HepG2 (cell line): ENCODE measurements around the gene COPS8. TPM values are rescaled to one million over a fixed set of nuclear protein-coding genes. Genes with fewer than 3 reads are reported as not detected.

Source experiments
- CCAR2 ChIP-seq: fragments of 200-400 bp; formaldehyde crosslinking; optimal IDR thresholded peaks from 2 replicates; pipeline ENCODE3; 2018; ENCODE audit warnings: low read depth, mild to moderate bottlenecking, low read length, moderate library complexity
- HNF1B ChIP-seq: sonication (generic); formaldehyde crosslinking; IDR thresholded peaks from 2 replicates; pipeline ENCODE4 v1.5.1; 2020; ENCODE audit warnings: mild to moderate bottlenecking, moderate library complexity, missing genetic modification reagents
- IRF2 ChIP-seq: IDR thresholded peaks from 2 replicates; pipeline ENCODE4 v1.6.1; 2018; ENCODE audit warnings: missing genetic modification reagents, missing compliant biosample characterization
- MBD4 ChIP-seq: IDR thresholded peaks from 2 replicates; pipeline ENCODE4 v1.6.1; 2012; ENCODE audit warnings: low read length, inconsistent platforms, borderline replicate concordance
- MIXL1 ChIP-seq: IDR thresholded peaks from 2 replicates; pipeline ENCODE4 v1.6.1; 2016
- MYPOP ChIP-seq: sonication (generic); formaldehyde crosslinking; IDR thresholded peaks from 2 replicates; pipeline ENCODE4 v1.8.1; 2023; ENCODE audit warnings: mild to moderate bottlenecking, moderate library complexity, missing genetic modification reagents
- POLR2A ChIP-seq, 2 experiments: IDR thresholded peaks; 2 replicates each; pipeline ENCODE4 v1.6.1; 2011; ENCODE audit warnings: low read depth in 2 of 2, low read length in 2 of 2, mild to moderate bottlenecking in 1 of 2, moderate library complexity in 1 of 2; ENCODE audit not compliant: insufficient read depth in 1 of 2
- RARG ChIP-seq: sonication (generic); formaldehyde crosslinking; IDR thresholded peaks from 2 replicates; pipeline ENCODE4 v1.4.0; 2020; ENCODE audit warnings: low read depth, mild to moderate bottlenecking, missing genetic modification reagents
- SMAD1 ChIP-seq: sonication (generic); formaldehyde crosslinking; IDR thresholded peaks from 2 replicates; pipeline ENCODE4 v1.4.0; 2020; ENCODE audit warnings: missing genetic modification reagents, low read depth, mild to moderate bottlenecking, borderline replicate concordance
- WIZ ChIP-seq: sonication (generic); formaldehyde crosslinking; IDR thresholded peaks from 2 replicates; pipeline ENCODE4 v1.5.1; 2020; ENCODE audit warnings: mild to moderate bottlenecking, missing genetic modification reagents
- ZBTB37 ChIP-seq: sonication (generic); formaldehyde crosslinking; IDR thresholded peaks from 2 replicates; pipeline ENCODE4 v1.4.0; 2020; ENCODE audit warnings: mild to moderate bottlenecking, missing genetic modification reagents
- ZNF121 ChIP-seq: sonication (generic); formaldehyde crosslinking; IDR thresholded peaks from 2 replicates; pipeline ENCODE4 v1.5.0; 2020; ENCODE audit warnings: mild to moderate bottlenecking, missing genetic modification reagents
- ZNF30 ChIP-seq: sonication (generic); formaldehyde crosslinking; IDR thresholded peaks from 2 replicates; pipeline ENCODE4 v1.5.0; 2020; ENCODE audit warnings: mild to moderate bottlenecking, missing genetic modification reagents
- ZNF607 ChIP-seq: sonication (generic); formaldehyde crosslinking; IDR thresholded peaks from 2 replicates; pipeline ENCODE4 v1.5.1; 2020; ENCODE audit warnings: missing genetic modification reagents, mild to moderate bottlenecking, borderline replicate concordance
- ZNF775 ChIP-seq: sonication (generic); formaldehyde crosslinking; IDR thresholded peaks from 2 replicates; pipeline ENCODE4 v1.4.0; 2020; ENCODE audit warnings: missing genetic modification reagents, mild to moderate bottlenecking, moderate library complexity, borderline replicate concordance
- polyA plus RNA-seq, 8 experiments: library from polyadenylated mRNA; depleted of rRNA in 3 of 8; stranded (reverse) in 7 of 8; unstranded in 1 of 8; fragments of >200 nt; fragmentation: Illumina TruSeq in 4 of 8; extraction: Trizol in 4 of 8; gene quantifications; 2 replicates each; pipeline versions ENCODE4 v1.2.1 to v1.2.3, GENCODE V29; 2011 to 2016; ENCODE audit warnings: low read depth in 4 of 8, missing spikeins in 1 of 8, mixed read lengths in 1 of 8; ENCODE audit not compliant: insufficient read depth in 1 of 8
- total RNA-seq, 5 experiments: library from RNA; depleted of rRNA; stranded (reverse); fragments of >200 nt; fragmentation: Illumina TruSeq; extraction: Trizol; gene quantifications; 2 replicates each; pipeline ENCODE4 v1.2.3, GENCODE V29; 2016; ENCODE audit warnings: low read depth in 1 of 5
- TF ChIP-seq, protein P1 (sequence below): fragments of 450-650 bp; IDR thresholded peaks from 2 replicates; pipeline ENCODE4 v1.6.1; 2016
- TF ChIP-seq, protein P2 (sequence below): sonication (generic); formaldehyde crosslinking; IDR thresholded peaks from 2 replicates; pipeline ENCODE4 v1.5.0; 2020; ENCODE audit warnings: mild to moderate bottlenecking, missing genetic modification reagents
- TF ChIP-seq, protein P3 (sequence below): IDR thresholded peaks from 2 replicates; pipeline ENCODE4 v1.6.1; 2018; ENCODE audit warnings: missing genetic modification reagents

COPS8 gene
- total and polyA plus RNA-seq, 2 of the 13 experiments (the other 11 are each of a cell fraction or from before 2014, with no cell fraction given): 86.3 to 96.6 TPM

DNA sequence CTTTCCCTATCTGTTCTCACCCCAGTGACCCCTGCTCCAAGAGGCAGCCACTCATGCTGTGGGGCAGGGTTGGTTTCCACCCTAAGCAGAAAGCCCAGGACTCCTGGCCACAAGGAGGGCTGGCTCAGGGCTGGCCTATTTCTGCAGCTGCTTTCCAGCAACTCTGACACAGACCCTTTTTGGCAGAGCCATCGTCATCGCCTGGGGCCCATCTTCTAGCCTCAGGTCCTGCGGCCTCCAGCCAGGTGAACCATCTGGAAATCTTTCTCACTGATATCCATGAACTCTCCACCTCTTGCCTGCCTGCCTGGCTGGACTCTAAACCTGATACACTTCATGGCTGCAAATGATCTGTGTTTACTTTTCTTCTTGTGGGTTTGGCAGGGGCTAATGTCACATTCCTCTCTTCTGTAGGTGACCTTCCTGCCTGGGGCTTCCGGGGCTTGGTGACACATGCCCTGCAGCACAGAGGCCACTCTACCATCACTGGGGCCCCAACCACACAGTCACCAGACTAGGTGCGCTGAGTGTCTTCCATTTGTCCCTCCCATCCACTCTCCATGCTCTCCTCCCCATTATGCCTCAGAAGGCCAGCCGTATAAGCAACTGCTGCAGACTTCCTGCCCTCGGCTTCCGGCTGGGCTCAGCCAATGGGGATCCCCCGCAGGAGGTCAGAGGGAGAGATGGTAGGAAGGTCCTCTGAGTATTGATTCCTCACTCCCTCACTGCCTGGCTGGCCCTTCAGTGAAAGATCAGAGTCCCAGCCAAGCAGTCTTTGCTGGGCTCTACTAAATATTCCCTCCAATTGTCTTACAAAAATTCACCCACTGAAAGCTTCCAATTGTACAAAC is 9.7 kb upstream of the COPS8 start (continued):
- TF ChIP-seq ZBTB37 (CRISPR knock-in tag) (peak; percentile 97), POLR2A (IDR thresholded peaks at IDR 0.05; ENCODE audit: insufficient read depth in 1 of 2, low read depth in 2 of 2, low read length in 2 of 2) (peak; percentile 81 to 90), RARG (CRISPR knock-in tag) (no peak), WIZ (CRISPR knock-in tag) (peak; percentile 95), SMAD1 (CRISPR knock-in tag) (no peak), IRF2 (CRISPR knock-in tag) (peak; percentile 85), MBD4 (no peak), ZNF775 (CRISPR knock-in tag) (0 out of 2 replicates have a peak, but pooled peaks have one; percentile 3), ZNF607 (CRISPR knock-in tag) (peak; percentile 86; the same call in 1 of the 2 replicates), MIXL1 (CRISPR knock-in tag) (peak; percentile 58), CCAR2 (no peak), HNF1B (CRISPR knock-in tag) (peak; percentile 97), ZNF30 (no peak; the same call in 1 of the 2 replicates), MYPOP (CRISPR knock-in tag) (peak; percentile 78; the same call in 1 of the 2 replicates), ZNF121 (peak; percentile 25; the same call in 1 of the 2 replicates)
- TF ChIP-seq, protein P1, sequence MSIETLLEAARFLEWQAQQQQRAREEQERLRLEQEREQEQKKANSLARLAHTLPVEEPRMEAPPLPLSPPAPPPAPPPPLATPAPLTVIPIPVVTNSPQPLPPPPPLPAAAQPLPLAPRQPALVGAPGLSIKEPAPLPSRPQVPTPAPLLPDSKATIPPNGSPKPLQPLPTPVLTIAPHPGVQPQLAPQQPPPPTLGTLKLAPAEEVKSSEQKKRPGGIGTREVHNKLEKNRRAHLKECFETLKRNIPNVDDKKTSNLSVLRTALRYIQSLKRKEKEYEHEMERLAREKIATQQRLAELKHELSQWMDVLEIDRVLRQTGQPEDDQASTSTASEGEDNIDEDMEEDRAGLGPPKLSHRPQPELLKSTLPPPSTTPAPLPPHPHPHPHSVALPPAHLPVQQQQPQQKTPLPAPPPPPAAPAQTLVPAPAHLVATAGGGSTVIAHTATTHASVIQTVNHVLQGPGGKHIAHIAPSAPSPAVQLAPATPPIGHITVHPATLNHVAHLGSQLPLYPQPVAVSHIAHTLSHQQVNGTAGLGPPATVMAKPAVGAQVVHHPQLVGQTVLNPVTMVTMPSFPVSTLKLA: peak; percentile 59
- TF ChIP-seq, protein P2, sequence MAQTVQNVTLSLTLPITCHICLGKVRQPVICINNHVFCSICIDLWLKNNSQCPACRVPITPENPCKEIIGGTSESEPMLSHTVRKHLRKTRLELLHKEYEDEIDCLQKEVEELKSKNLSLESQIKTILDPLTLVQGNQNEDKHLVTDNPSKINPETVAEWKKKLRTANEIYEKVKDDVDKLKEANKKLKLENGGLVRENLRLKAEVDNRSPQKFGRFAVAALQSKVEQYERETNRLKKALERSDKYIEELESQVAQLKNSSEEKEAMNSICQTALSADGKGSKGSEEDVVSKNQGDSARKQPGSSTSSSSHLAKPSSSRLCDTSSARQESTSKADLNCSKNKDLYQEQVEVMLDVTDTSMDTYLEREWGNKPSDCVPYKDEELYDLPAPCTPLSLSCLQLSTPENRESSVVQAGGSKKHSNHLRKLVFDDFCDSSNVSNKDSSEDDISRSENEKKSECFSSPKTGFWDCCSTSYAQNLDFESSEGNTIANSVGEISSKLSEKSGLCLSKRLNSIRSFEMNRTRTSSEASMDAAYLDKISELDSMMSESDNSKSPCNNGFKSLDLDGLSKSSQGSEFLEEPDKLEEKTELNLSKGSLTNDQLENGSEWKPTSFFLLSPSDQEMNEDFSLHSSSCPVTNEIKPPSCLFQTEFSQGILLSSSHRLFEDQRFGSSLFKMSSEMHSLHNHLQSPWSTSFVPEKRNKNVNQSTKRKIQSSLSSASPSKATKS (CRISPR knock-in tag): no peak
- TF ChIP-seq, protein P3, sequence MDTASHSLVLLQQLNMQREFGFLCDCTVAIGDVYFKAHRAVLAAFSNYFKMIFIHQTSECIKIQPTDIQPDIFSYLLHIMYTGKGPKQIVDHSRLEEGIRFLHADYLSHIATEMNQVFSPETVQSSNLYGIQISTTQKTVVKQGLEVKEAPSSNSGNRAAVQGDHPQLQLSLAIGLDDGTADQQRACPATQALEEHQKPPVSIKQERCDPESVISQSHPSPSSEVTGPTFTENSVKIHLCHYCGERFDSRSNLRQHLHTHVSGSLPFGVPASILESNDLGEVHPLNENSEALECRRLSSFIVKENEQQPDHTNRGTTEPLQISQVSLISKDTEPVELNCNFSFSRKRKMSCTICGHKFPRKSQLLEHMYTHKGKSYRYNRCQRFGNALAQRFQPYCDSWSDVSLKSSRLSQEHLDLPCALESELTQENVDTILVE: peak; percentile 64; the same call in 1 of the 2 replicates
